Ishikawa (cell line): ENCODE data around the gene FAM98B.

Source experiments
- CEBPB ChIP-seq: IDR thresholded peaks from 2 replicates; pipeline ENCODE4 v1.6.1; 2012
- CREB1 ChIP-seq: IDR thresholded peaks from 2 replicates; pipeline ENCODE4 v1.6.1; 2012; ENCODE audit warnings: low read depth
- EGR1 ChIP-seq: IDR thresholded peaks from 2 replicates; pipeline ENCODE4 v1.6.1; 2012
- EP300 ChIP-seq: IDR thresholded peaks from 2 replicates; pipeline ENCODE4 v1.6.1; 2012; ENCODE audit warnings: borderline replicate concordance
- FOXM1 ChIP-seq: IDR thresholded peaks from 2 replicates; pipeline ENCODE4 v1.6.1; 2012; ENCODE audit warnings: low read depth, borderline replicate concordance
- NFIC ChIP-seq: IDR thresholded peaks from 2 replicates; pipeline ENCODE4 v1.6.1; 2012
- RAD21 ChIP-seq: IDR thresholded peaks from 2 replicates; pipeline ENCODE4 v1.6.1; 2012; ENCODE audit warnings: low read depth
- TAF1 ChIP-seq: IDR thresholded peaks from 2 replicates; pipeline ENCODE4 v1.6.1; 2012; ENCODE audit warnings: low read depth, mild to moderate bottlenecking
- TCF12 ChIP-seq: IDR thresholded peaks from 2 replicates; pipeline ENCODE4 v1.6.1; 2012; ENCODE audit warnings: low read depth
- TEAD4 ChIP-seq: IDR thresholded peaks from 2 replicates; pipeline ENCODE4 v1.6.1; 2012
- YY1 ChIP-seq: IDR thresholded peaks from 2 replicates; pipeline ENCODE4 v1.6.1; 2012; ENCODE audit warnings: low read depth
- ZBTB7A ChIP-seq: IDR thresholded peaks from 2 replicates; pipeline ENCODE4 v1.6.1; 2012; ENCODE audit warnings: low read depth
- TF ChIP-seq, protein P1 (sequence below): IDR thresholded peaks from 2 replicates; pipeline ENCODE4 v1.6.1; 2012; ENCODE audit warnings: low read depth, mild to moderate bottlenecking
- TF ChIP-seq, protein P2 (sequence below): IDR thresholded peaks from 2 replicates; pipeline ENCODE4 v1.6.1; 2012
- TF ChIP-seq, protein P3 (sequence below): IDR thresholded peaks from 2 replicates; pipeline ENCODE4 v1.6.1; 2012

Gene FAM98B

DNA sequence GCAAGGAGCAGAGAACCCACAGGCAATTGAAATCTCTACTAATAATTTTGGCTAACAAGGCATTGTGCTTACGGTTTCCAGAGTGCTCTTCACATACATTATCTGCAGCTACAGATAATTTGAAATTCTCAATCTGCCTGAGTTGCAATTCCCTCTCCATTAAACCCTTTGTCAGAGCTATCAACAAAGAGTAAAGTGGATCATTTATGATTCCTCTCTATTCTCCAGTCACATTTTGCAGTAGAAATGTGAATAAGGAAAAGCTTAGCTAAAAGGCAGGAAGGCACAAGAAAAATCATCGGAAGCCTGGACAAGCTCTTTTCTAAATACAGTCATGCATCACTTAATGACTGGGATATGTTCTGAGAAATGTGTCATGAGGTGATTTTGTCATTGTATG is 49.6 kb downstream of the FAM98B start:
- TF ChIP-seq CEBPB (no peak), NFIC (no peak), TEAD4 (no peak), YY1 (no peak), TAF1 (no peak), TCF12 (no peak), EP300 (no peak), FOXM1 (no peak), ZBTB7A (no peak), CREB1 (no peak), RAD21 (no peak), EGR1 (no peak)
- TF ChIP-seq, protein P1, sequence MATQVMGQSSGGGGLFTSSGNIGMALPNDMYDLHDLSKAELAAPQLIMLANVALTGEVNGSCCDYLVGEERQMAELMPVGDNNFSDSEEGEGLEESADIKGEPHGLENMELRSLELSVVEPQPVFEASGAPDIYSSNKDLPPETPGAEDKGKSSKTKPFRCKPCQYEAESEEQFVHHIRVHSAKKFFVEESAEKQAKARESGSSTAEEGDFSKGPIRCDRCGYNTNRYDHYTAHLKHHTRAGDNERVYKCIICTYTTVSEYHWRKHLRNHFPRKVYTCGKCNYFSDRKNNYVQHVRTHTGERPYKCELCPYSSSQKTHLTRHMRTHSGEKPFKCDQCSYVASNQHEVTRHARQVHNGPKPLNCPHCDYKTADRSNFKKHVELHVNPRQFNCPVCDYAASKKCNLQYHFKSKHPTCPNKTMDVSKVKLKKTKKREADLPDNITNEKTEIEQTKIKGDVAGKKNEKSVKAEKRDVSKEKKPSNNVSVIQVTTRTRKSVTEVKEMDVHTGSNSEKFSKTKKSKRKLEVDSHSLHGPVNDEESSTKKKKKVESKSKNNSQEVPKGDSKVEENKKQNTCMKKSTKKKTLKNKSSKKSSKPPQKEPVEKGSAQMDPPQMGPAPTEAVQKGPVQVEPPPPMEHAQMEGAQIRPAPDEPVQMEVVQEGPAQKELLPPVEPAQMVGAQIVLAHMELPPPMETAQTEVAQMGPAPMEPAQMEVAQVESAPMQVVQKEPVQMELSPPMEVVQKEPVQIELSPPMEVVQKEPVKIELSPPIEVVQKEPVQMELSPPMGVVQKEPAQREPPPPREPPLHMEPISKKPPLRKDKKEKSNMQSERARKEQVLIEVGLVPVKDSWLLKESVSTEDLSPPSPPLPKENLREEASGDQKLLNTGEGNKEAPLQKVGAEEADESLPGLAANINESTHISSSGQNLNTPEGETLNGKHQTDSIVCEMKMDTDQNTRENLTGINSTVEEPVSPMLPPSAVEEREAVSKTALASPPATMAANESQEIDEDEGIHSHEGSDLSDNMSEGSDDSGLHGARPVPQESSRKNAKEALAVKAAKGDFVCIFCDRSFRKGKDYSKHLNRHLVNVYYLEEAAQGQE, result no peak
- TF ChIP-seq, protein P2, sequence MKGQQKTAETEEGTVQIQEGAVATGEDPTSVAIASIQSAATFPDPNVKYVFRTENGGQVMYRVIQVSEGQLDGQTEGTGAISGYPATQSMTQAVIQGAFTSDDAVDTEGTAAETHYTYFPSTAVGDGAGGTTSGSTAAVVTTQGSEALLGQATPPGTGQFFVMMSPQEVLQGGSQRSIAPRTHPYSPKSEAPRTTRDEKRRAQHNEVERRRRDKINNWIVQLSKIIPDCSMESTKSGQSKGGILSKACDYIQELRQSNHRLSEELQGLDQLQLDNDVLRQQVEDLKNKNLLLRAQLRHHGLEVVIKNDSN, result no peak
- TF ChIP-seq, protein P3, sequence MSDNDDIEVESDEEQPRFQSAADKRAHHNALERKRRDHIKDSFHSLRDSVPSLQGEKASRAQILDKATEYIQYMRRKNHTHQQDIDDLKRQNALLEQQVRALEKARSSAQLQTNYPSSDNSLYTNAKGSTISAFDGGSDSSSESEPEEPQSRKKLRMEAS, result no peak

DNA sequence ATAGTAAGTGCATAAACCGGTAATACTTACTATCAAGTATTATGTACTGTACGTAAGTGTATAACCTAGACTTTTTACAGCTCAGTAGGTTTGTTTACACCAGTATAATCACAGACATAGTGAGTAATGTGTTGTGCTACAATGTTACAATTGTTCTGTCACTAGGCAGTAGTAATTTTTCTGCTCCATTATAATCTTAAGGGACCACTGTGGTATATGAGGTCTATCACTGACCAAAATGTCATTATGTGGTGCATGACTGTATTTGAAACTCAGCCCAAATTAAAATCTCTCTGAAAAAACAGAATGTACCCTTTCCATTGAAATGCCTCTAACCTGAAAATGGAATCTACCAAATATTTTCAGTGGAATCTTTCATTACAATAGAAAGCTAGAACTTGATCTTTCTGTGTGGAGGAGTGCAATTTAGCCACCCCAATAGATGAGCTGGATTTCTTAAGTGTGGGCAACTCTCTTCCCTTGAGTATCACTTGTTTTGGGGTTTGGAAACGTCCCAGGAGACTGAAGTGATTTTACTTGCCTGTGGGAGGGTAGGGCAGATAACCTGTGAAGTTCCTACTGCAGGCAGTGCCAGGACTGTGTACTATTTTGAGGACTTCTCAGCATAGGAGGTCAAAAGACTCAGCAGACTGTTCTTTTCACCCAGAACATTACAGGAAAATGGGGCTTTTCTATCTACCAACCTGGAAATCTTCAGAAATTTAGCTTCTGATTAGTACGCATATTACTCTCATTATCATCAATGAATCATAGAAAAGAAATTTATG is 50.9 kb downstream of the FAM98B start:
- TF ChIP-seq, protein P3, result no peak
- no peak for TF ChIP-seq NFIC
- TF ChIP-seq CREB1, result no peak
- no peak for TF ChIP-seq EP300
- TF ChIP-seq CEBPB, result no peak
- no peak for TF ChIP-seq ZBTB7A
- TF ChIP-seq, protein P2, result no peak
- TF ChIP-seq YY1, result no peak
- no peak for TF ChIP-seq FOXM1
- no peak for TF ChIP-seq EGR1
- no peak for TF ChIP-seq TEAD4
- TF ChIP-seq TCF12, result no peak
- TF ChIP-seq, protein P1, result no peak

DNA sequence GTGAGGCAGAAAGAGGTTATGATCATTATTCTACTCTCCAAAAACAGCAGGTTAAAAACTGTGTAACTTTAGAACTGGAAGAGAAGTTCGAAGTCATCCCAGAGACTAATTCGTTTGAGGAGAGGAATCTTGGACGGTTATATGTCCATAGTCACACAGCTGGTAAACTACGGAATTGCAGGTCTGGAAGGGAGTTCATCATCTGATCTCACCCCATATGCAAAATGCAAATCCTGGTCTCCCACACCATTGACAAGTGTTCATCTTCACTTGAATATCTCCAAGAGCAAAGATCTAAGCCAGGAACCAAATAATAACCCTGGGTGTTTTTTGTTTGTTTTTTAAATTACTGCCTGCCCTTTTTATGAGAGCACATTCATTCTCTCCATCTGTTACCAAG is 53.1 kb downstream of the FAM98B start:
- TF ChIP-seq, protein P2, result no peak
- TF ChIP-seq TCF12 (no peak), YY1 (no peak), TAF1 (no peak), EGR1 (no peak), TEAD4 (no peak), CREB1 (no peak), ZBTB7A (no peak), CEBPB (no peak), FOXM1 (no peak), NFIC (no peak), RAD21 (no peak)
- TF ChIP-seq, protein P1, result no peak
- TF ChIP-seq, protein P3, result no peak
